ENCODE measurements around the gene SFT2D2.

The SFT2D2 gene

DNA sequence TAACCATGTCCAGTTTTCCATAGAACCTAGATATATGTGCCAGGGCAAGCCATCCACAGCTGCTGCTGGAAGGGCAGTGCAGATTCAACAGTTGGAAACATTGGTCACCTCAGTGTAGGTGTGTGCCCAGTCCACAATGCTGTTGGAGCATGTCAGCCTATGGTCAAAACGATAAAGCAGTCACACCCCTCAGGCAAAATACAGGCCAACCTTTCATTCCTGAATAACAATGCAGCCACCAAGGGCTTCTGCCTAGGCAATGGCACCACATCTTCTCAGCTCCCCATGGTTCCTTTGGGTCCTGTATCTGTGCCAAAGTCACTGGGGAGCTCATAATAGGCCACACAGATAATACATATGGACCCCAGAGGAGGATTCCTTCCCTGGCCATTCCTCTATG, 39.8 kb downstream of the SFT2D2 start:
- no peak for DNase-seq (ENCODE audit: low spot score)

DNA sequence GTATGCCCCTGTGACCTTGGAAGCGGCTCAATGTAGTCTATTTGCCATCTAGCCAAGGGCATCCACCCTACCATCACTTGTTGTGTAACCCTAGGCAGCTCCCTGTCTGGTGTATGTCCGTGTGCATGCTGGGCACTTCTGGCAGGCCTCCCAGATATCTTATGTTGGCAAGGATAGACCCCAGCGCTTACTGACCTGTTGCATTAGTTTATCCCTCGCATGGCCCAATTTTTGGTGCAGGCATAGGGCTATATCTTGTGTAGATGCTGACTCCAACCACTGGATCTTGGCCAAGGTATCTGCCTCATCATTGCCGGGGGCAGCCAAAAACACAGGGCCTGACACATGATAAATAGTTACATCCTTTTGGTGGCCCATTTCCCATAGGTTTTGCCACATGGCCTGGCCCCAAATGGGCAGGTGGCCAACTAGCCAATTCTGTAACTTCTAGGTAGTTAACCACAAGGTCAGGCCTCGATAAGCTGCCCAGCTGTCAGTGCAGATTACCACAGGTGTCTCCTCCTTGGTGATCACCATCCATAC, 40.9 kb downstream of the SFT2D2 start:
- no peak for DNase-seq (ENCODE audit: low spot score)

DNA sequence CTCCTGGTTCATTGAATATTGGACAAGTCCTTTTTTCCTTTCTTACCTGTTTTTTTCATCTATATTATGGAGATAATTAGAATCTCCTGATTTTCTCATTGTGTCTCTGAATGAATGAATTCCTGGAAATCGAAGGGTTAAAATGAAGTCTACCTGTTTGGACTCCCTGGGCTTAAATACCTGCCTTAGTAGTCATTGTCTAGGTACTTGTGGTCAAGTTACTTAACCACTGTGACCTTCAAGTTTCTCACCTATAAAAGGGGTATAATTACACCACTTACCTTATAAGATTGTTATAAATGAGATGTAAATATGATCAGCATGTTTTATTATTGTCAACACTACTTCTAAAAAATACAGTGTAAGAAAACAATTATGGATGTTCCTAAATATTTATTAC, 45.8 kb downstream of the SFT2D2 start:
- DNase-seq (ENCODE audit: low spot score) = no peak

DNA sequence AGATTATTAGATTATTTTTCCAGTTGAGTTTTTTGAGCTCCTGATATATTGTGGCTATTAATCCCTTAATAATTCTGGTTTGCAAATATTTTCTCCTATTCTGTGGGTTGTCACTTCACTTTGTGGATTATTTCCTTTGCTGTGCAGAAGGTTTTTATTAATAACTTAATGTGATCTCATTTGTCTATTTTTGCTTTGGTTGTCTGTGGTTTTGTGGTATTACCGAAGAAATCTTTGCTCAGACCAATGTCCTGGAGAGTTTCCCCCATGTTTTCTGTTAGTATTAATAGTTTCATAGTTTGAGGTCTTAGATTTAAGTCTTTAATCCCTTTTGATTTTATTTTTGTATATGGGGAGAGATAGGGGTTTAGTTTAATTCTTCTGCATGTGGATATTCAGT, 47.8 kb downstream of the SFT2D2 start:
- no peak for DNase-seq (ENCODE audit: low spot score)

DNA sequence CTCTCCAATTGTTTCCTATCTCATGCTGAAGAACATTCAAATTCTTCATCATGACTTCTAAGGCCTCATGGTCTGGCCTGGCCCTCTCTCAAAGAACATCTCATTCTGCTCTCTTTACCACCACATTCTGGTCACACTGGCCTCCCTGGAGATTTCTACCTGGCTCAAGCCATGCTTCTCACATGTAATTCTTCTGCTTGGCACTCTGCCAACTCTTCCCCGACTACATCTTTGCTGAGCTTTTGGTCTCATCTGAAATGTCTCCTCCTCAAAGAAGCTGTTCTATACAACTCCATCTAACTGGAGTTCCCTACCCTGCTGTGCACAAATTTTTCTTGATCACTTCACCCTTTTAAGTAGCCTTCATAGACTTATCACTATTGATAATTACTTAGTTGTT, 53.4 kb downstream of the SFT2D2 start:
- no peak for DNase-seq (ENCODE audit: low spot score)

DNA sequence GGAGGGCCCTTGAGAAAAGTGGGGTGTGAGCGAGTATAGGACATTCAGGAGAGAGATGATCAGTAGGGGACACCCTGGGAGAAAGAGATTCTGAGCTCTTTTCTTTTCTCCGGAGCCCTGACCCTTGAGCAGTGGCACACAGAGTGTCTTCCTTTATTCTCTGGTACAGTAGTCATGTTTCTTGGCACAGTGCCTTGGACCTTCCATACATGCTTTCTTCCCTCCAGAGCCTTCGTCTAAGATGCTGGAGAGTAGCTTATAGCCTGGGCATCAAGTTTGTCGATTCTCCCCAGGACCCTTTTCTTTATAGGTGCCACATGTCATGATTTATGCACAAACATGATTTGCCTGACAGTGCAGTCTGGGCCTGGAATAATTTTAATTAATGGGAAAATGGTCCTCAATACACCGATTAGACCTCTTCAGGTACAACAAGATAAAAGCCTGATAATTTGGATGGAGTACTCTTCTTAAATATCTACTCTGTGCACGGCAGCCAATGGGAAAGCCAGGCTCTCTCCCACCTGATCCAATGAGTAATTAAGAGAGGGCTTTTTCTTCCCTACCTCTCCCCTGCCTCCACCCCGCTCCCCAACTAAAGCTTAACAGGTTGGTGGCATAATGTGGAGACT, 54.6 kb downstream of the SFT2D2 start, which contains the start of gene TBX19:
TBX19 (plus strand) TSS at position 582 of the 632 bp plus-strand sequence. CDS start 214 bp downstream, outside the sequence.
- no peak for DNase-seq (ENCODE audit: low spot score)

DNA sequence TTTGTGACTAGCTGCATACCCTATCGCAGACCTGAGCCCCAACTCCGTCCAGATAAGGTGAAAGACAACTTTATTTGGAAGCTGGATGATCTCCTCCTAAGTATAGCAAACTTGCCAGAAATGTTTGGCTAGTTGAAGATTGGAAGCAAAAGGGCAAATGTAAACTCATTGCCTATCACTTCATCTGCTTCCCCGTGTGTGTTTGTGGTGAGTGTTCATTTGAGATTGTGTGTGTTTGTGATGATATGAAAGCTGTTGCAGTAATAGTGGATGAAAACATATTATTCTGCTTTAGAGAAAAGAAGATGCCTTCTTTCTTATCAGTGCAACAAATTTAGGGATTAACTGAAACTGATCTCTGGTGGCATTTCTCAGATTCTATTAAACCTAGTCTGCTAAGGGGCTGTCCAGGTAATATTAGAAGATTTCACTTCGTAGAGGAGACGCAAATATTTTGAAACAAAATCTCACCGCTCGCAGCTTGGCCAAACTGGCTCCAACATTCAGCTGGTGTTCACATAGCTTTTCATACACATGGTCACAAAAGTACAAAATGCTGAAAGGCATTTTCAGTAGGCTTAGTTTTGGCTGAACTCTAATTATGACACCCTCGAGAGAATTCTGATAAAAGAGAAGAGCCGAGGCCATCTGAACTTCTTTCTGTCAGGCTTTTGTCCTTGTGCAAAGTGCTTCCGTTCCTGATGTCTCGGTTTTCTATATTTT, 56.0 kb downstream of the SFT2D2 start:
- DNase-seq (ENCODE audit: low spot score) = no peak

DNA sequence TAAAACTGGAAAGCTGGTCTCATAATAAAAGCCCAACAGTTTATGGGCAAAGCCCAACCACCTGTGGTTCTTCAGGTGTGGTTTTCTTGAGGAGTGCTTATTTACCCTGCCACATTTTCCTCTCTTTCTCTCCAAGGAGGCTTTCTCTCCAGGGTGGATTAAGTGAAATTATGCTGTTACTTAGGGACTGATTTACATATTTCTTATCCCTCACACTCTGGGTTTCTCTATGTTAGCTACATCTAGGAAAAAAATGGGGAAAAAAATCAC, 59.7 kb downstream of the SFT2D2 start:
- no peak for DNase-seq (ENCODE audit: low spot score)

DNA sequence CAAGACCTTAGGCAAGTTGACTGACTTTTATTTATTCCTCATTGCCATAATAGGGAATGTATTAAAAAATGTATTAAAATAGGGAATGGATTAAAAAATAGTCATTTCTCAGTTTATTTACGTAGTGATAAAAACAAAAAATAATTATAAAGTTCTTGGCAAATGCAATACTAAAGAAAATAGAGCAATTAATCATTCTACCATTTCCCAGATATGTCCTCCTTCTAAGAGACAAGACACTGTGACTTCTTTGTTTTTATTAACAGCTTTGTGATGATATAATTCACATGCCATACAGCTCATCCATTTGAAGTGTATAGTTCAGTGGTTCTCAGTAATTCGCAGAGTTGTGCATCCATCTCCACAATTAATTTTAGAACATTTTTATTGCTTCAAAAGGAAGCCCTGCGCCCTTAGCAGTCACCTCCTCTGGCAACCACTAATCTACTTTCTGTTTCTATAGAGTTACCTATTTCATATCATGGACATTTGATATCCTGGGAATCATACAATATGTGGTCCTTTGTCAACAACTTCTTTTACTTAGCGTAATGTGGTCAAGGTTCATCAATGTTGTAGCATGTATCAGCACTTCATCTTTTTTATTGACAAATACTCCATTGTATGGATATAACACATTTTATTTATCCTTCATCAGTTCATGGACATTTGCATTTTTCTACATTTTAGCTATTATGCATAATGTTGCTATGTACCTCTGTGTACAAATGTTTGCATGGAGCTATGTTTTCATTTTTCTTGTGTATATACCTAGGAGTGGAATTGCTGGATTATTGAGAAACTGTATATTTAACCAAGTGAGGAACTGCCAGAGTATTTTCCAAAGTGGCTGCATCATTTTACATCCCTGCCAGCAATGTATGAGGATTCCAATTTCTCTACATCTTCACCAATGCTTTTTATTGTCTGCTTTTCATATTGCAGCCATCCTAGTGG, 60.4 kb downstream of the SFT2D2 start:
- no peak for DNase-seq (ENCODE audit: low spot score)

DNA sequence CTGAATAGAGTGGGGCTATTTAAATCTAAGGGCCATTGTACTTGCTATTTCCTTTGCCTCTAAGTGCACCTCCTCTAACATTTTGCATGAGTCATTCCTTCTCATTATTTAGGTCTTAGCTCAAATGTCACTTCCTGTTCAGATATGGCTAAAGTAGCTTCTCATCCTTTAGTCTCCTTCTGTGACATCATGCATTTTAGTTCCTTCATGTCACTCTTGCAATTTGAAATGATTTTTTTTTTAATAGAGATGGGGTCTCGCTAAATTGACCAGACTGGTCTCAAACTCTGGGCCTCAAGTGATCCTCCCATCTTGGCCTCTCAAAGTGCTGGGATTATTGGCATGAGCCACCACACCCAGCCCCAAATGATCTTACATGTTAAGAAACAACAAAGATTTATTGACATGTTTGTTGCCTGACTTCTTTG, 61.4 kb downstream of the SFT2D2 start:
- no peak for DNase-seq (ENCODE audit: low spot score)

DNA sequence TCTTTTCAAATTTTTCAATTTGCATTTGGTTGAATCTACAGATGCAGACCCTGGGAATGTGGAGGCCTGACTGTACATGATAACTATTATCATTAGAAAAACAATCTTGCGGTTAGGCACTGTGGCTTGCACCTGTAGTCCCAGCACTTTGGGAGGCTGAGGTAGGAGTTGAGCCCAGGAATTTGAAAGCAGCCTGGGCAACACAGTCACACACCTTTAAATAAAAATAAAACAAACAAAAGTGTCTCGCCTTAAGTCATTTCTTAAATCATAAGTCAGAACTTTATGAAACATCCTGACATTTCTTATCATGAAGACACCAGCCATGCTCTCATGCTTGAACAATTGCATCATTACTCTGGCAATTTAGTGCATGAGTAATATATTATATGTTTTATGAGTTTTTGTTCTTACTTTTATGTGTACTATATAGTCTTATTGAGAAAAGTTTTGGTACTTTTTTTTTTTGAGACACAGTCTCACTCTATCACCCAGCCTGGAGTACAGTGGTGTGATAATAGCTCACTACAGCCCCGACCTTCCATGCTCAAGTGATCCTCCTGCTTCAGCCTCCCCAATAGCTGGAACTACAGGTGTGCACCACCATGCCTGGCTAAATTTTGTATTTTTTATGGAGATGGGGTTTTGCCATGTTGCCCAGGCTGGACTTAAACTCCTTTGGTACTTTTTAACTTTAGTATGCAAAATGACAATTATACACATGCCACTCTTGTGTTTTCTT, 62.7 kb downstream of the SFT2D2 start:
- DNase-seq (ENCODE audit: low spot score) = no peak

DNA sequence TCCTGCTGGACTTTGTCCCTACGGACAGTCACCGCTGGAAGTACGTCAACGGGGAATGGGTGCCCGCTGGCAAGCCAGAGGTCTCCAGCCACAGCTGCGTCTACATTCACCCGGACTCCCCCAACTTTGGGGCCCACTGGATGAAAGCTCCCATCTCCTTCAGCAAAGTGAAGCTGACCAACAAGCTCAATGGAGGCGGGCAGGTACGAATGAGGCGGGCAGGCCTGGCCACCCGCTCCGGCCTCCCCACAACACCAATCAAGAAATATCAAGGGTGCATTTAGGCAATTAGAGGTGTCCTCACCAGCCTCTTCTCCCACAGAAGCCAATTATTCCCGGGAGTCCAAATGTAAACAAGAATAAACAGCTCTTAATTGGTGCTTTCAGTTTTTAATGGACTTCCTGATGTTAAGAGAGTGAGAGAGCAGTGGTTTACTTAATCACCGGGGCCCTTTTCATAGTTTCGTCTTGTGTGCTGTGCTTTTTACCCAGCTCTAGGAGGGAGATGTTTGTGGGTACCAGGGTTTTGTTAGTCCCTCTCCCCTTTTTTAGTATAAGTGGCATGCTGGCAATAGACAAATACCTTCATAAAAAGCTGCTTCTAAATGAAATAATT, 65.5 kb downstream of the SFT2D2 start:
- no peak for DNase-seq (ENCODE audit: low spot score)

DNA sequence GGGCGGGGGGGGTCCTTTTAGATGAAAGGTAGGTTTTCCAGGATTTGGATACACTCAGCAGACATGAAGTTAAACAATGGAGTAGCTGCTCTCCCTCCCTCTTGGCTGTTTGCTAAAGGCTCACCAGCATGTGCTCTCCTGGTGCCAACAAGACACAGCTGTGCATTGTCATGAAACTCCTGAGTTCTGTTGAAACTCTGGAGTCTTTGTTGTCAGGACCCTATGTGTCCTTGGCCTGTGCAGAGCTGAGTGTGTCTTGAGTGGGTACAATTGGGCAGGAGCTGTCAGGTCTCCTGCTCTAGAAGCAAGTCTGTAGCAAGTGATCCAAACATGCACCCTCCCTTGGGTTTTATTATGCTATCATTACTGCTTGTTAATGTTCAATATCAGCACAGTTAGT, 67.6 kb downstream of the SFT2D2 start:
- DNase-seq (ENCODE audit: low spot score) = no peak

DNA sequence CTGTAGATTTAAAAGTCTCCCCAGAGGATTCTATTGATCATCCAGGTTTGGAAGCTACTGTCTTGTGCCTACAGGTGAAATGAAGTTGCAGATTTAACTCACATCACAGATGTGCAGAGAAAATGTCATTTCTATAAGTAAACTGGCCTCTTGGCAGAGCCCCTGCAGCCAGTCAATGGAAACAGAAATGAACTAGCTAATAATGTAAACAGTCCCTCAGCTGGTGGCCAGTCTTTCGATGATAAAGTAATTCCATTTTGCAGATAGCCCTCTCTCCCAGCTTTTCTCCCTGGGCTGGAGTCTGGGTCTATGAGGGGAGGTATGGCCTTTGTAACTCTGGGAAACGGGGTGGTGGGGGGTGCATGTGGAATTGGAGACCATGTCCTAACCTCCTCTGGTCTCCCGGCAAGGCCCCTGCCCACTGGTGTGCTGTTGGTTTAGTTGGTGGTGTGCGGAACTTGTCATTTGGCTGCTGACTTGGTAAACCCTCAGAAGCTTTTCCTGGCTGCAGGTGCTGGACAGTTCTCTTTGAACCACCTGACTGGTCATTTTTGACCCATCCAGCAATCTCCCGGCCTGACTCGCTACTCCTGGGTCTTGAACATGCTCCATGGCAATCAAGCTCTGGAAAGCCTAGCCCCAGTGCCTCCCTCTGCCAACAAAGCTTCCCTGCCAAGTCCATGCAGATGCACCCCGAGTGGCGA, 69.8 kb downstream of the SFT2D2 start:
- no peak for DNase-seq (ENCODE audit: low spot score)

DNA sequence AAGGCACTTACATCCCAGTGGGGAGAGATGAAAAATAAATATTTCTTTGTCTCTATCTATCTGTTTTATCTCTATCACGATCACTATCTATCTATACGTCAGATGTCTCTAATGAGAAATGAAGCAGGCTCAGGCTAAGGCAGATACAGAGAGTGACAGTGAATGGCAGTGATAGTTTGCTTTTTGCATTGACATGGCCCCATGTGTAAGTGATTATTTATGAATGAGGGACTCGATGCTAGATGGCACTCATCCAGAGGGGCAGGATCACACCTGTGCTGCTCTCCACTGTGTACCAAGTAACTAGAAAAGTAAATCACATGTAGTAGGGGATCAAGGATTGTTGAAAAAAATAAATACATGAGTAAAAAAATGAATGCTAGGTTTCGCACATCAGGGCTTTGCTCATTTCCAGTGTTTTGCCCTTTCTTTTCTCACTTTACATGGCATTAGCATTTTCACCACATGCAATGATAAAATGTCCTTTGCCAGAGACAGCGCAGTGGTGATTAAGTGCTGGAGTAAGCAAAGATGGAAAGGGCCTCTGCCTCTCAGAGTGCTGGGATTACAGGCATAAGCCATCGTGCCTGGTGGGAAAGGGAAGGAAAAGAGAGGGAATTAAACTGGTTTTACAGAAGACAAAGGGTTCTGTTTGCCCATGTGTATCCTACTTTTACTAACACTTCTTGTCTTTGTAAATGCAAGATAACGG, 71.4 kb downstream of the SFT2D2 start:
- DNase-seq (ENCODE audit: low spot score) = no peak

DNA sequence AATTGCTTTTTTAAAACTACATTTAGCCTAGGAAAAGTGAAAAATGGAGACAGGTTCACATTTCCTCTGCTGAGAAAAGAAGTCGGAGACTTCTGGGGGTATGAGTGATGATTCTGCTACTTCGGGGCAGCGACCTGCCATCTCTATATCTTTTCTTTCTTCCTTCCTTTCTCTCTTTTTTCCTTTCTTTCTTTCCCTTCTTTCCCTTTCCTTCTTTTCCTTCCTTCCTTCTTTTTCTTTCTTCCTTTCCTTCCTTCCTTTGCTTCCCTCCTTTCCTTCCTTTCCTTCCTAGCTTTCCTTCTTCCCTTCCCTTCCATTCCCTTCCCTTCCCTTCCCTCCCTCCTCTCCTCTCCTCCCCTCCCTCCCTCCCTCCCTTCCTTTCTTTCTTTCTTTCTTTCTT, 72.6 kb downstream of the SFT2D2 start:
- no peak for DNase-seq (ENCODE audit: low spot score)

DNA sequence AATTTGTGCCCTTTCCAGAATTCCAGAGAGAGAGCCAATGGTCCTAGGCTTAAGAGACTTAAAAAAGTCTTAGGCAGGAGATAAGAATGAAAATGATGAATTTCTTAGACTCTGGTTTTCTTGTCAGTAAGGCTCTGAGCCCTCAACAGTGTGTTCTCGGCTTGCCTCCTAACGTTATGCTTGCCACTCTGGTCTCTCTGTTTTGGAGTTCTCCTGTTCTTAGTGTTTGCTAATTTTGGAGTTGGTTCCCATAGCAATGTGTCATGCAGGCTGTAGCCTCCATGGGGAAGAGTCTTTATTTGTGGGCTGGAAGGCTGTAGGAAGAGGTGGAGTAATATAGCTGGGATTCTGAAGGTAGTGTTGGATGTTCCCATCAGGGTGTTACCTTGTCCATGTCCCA, 74.8 kb downstream of the SFT2D2 start:
- DNase-seq (ENCODE audit: low spot score) = no peak

DNA sequence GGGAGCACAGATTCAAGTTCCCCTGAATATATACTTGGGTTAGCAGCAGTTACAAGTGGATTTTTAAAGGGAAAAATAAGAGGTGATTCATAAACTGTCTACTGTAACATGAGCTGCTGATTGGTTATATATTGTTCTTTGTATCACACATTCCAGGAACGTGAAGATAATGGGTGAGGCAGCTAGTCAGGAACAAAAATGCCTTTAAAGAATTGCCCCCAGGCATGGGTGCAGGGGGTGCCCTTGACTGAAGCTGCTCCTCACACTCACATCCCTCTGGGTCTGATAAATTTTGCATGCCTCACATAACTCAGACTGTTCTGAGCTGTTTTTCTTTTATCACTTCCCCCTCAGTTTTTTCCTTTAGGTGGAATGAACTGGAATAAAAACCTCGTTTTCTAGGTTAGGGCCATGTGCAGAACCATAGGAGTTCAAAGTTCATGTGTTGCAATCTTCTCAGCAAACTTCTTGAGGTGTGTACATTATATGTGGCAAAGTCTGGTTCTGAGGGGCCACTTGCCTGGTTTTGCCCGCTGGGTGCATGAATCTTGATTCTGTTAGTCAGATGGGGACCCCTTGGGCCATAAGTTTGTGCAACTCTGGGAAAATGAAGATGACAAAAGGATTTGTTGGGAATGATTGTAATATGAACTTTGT, 76.0 kb downstream of the SFT2D2 start:
- DNase-seq (ENCODE audit: low spot score) = no peak

Data from pons (tissue), 1 donor.